Kidney epithelial cell (primary cell): ENCODE measurements around the gene ANKRD17. TPM values are rescaled to one million over a fixed set of nuclear protein-coding genes. Genes with fewer than 3 reads are reported as not detected.
A peak's percentile ranks its signal among the peaks of the same experiment; 100 is the strongest.

Source experiments
- DNase-seq: peaks from one replicate; pipeline ENCODE4 v3.0.0-alpha.2; 2010; ENCODE audit warnings: low read depth
- H3K27me3 ChIP-seq: 2 replicates; pipeline ENCODE4 v1.6.0; 2011; ENCODE audit warnings: low read length; ENCODE audit not compliant: control insufficient read depth, insufficient read depth
- H3K36me3 ChIP-seq: 2 replicates; pipeline ENCODE4 v1.5.1; 2011; ENCODE audit warnings: low read length; ENCODE audit not compliant: control insufficient read depth, insufficient read depth
- H3K4me3 ChIP-seq: 2 replicates; pipeline ENCODE4 v1.5.1; 2011; ENCODE audit warnings: low read depth, mild to moderate bottlenecking, control low read depth, low read length
- CTCF ChIP-seq: IDR thresholded peaks from 2 replicates; pipeline ENCODE4 v1.5.1; 2011; ENCODE audit warnings: mild to moderate bottlenecking, moderate library complexity, low read length, control low read depth, inconsistent platforms; ENCODE audit not compliant: insufficient read depth, poor library complexity, severe bottlenecking
- total RNA-seq: library from RNA; depleted of rRNA; stranded (reverse); fragments of >200 nt; gene quantifications from 2 replicates; pipeline ENCODE4 v1.2.3, GENCODE V29; 2015

The ANKRD17 gene
- total RNA-seq, 1 donor from 2014 or later, result 39.9 TPM

DNA sequence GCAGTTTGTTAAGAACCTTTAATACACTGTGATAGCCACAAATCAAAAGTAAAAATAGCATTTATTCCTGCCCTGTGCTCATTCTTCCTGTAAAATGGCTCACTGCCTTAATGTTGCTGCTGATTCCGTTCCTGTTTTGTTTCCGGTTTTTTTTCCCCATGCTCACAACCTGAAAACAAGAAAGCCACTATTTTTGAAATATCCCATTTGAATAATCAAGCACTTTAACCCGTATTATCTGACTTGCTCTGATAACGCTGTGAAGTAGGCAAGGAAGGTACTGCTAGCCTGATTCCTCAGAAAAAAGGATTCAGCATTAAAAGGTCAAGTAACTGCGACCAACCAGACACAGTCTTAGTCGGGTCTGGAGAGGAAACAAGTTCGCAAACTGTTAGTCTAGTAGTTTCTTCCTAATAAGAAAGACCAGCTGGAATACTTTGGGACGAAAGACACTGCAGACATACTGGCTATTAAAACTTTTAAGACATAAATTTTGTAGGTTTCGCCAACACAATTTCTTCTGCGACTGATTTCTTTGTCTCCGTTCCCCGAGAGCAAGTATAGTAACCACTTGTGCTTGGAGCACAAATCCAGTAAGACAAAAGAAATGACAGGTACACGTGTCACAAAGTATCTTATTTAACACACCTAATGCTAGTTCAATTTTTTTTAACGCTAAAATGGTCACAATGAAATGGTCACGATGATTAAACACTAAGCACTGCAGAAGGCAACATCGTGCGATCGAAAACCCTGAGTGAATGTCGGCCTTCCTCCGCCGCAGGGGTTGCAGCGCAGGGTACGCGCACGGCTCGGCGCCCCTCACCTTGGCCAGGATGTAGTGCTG lies 189.9 kb downstream of the ANKRD17 start:
- H3K27me3 ChIP-seq, result no peaks in the 10 kb centered on the region
- H3K36me3 ChIP-seq, result no peaks in the 10 kb centered on the region
- H3K4me3 ChIP-seq, result peak overlapping the region; percentile 70
- DNase-seq, result no peak
- TF ChIP-seq CTCF, result no peak

DNA sequence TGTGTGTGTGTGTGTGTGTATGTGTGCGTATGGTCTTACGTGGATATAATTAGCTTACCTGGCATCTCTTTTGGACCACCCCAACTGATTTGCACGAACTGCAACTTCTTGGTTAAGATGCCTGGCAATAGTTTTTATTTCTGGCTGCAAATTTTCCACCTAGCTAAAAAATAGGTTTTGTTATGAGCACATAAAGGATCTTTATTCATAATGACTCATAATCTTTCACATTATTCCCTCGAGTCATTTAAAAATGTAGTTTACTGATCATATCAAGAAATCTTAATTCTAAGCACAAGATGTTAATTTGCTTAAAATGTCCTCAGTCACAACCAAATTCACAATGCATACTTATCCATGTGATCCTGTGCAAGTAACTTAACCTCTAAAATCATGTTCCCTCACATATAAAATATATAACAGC lies 190.6 kb downstream of the ANKRD17 start:
- H3K36me3 ChIP-seq, result no peaks in the 10 kb centered on the region
- TF ChIP-seq CTCF, result no peak
- DNase-seq, result no peak
- H3K27me3 ChIP-seq, result no peaks in the 10 kb centered on the region
- peak overlapping the region; percentile 70 for H3K4me3 ChIP-seq

DNA sequence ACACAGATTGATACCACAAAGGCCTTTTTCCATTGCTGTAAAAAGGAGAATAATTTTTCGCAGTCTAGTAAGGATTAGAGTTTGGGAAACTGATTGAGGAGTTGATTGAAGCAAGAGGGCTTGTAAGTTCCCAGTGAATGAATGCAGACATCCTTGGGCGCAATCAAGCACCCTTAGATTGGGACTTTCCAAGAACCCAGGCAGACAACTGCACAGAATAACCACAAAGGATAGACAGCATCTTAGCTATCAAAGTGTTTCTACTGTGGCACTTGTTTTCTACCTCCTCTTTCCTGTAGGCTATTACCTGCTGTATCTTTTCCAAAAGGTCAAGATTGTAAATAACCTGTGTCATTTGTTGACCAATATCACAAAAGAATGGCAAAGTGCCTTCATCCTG lies 191.7 kb downstream of the ANKRD17 start:
- no peak for TF ChIP-seq CTCF
- Histone ChIP-seq H3K4me3 (no peak overlapping the region), H3K27me3 (no peaks in the 10 kb centered on the region), H3K36me3 (no peaks in the 10 kb centered on the region)
- no peak for DNase-seq

DNA sequence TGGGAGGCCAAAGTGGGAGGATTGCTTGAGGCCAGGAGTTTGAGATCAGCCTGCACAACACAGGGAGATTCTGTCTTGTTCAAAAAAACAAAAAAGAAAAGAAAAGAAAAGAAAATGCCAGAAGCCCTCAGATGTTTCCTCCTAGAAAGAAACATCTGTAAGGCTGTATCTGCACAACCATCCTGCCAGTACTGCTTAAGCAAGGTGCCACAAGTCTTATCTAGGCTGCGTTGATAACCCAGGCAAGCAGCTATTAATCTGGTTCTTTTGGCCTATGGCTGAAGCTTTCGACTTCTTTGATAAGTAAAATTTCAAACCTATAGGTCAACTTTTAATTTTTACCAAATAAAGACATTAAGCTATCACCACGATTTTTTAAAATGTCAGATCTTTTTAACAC lies 192.2 kb downstream of the ANKRD17 start:
- Histone ChIP-seq H3K27me3 (no peaks in the 10 kb centered on the region), H3K36me3 (no peaks in the 10 kb centered on the region), H3K4me3 (no peak overlapping the region)
- no peak for TF ChIP-seq CTCF
- no peak for DNase-seq

GRCh38 chr4:73064536-73064935 lies 194.1 kb downstream of the ANKRD17 start:
- no peak for TF ChIP-seq CTCF
- no peak overlapping the region for H3K4me3 ChIP-seq
- DNase-seq, result no peak
- no peaks in the 10 kb centered on the region for H3K27me3 ChIP-seq
- H3K36me3 ChIP-seq, result no peaks in the 10 kb centered on the region

DNA sequence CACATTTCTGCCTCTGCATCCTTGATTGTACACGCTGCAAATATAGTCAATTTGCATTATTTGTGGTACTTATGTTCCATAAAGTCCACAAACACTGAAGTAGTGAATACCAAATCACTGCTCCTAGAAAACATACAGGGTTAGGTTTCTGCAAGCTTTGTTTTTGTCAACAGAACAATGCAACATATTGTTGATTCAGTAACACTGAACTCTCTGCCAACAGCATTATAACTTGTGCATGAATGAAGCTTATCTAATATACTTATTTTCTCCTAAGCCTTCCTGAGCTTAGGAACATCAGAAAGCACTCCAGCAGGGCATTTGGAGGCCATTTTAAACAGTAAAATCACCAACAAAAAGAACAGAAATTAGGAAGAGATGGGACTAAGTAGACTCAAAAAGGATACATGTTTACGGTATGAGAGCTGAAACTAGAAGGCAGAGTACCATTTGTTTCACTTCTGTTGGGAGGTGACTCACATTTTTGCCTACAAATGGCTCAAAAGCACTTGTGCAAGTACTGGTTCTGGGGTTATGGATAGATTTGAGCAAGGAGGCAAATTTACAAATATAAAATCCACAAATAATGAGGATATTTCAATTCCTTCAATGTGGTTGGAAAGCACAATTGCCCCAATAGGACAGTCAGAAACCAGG lies 203.2 kb downstream of the ANKRD17 start:
- Histone ChIP-seq H3K4me3 (no peak overlapping the region), H3K27me3 (no peaks in the 10 kb centered on the region), H3K36me3 (no peaks in the 10 kb centered on the region)
- TF ChIP-seq CTCF, result no peak
- DNase-seq, result no peak
